Natural killer cell (primary cell): ENCODE results near the gene CEP76. TPM values are rescaled to one million over a fixed set of nuclear protein-coding genes. Genes with fewer than 3 reads are reported as not detected.

Experiments used
- ATAC-seq, 3 donors: fragments of 150-1000 bp in 2 of 3; fragments of 200-7000 bp in 1 of 3; cut with Tn5 transposase; 1 replicate in 1 of 3; 2 replicates in 2 of 3; pipeline ENCODE4 v1.10.0; 2021; ENCODE audit warnings: mild to moderate bottlenecking in 2 of 3, moderate library complexity in 2 of 3
- DNase-seq, 2 donors: peaks; one replicate each; pipeline versions ENCODE4 v3.0.0 to v3.0.0-alpha.2; 2013 to 2021; ENCODE audit warnings: mixed read lengths in 1 of 2
- H3K27ac ChIP-seq: one replicate; pipeline ENCODE4 v1.5.1; 2013; ENCODE audit warnings: mild to moderate bottlenecking, low read length
- H3K27me3 ChIP-seq: one replicate; pipeline ENCODE4 v1.6.1; 2013; ENCODE audit warnings: low read length; ENCODE audit not compliant: control insufficient read depth, insufficient read depth
- H3K36me3 ChIP-seq: one replicate; pipeline ENCODE4 v1.6.1; 2013; ENCODE audit warnings: low read length; ENCODE audit not compliant: control insufficient read depth, insufficient read depth
- H3K4me1 ChIP-seq: one replicate; pipeline ENCODE4 v1.6.1; 2013; ENCODE audit warnings: low read length; ENCODE audit not compliant: control insufficient read depth, insufficient read depth
- H3K4me3 ChIP-seq: one replicate; pipeline ENCODE4 v1.5.1; 2013; ENCODE audit warnings: low read length
- H3K9me3 ChIP-seq: one replicate; pipeline ENCODE4 v1.6.1; 2013; ENCODE audit warnings: low read length; ENCODE audit not compliant: control insufficient read depth, insufficient read depth
- H3K27ac Mint-ChIP-seq, 2 donors: one replicate each; pipeline ENCODE4 v1.8.0; 2022; ENCODE audit warnings: mild to moderate bottlenecking in 2 of 2, mixed read lengths in 2 of 2, moderate library complexity in 1 of 2
- H3K27me3 Mint-ChIP-seq, 2 donors: one replicate each; pipeline ENCODE4 v1.8.0; 2022; ENCODE audit warnings: low read depth in 2 of 2, mixed read lengths in 2 of 2
- H3K36me3 Mint-ChIP-seq: one replicate; pipeline ENCODE4 v1.8.0; 2022; ENCODE audit warnings: mixed read lengths
- H3K4me1 Mint-ChIP-seq, 2 donors: one replicate each; pipeline ENCODE4 v1.8.0; 2022; ENCODE audit warnings: mixed read lengths in 2 of 2
- H3K4me3 Mint-ChIP-seq: one replicate; pipeline ENCODE4 v1.8.0; 2022; ENCODE audit warnings: mild to moderate bottlenecking, moderate library complexity, mixed read lengths
- H3K9me3 Mint-ChIP-seq, 2 donors: one replicate each; pipeline ENCODE4 v1.8.0; 2022; ENCODE audit warnings: mixed read lengths in 2 of 2
- CTCF ChIP-seq: fragments of 200-600 bp; IDR thresholded peaks from one replicate; pipeline ENCODE4 v1.8.0; 2022; ENCODE audit warnings: antibody characterized with exemption
- WGBS: methylation state at CpG from one replicate; pipeline ENCODE4 v1.1.7; 2013; ENCODE audit warnings: missing lambda C conversion rate; ENCODE audit not compliant: insufficient coverage; 5-methylcytosine and 5-hydroxymethylcytosine counted together
- intact Hi-C: fragments of 100-400 bp; cut with micrococcal nuclease; formaldehyde crosslinking; loops from one replicate; pipeline ENCODE4 v1.14.2; 2022
- total RNA-seq, 4 donors: library from RNA; stranded (reverse); fragments of 120-200 nt in 1 of 4; gene quantifications; one replicate each; pipeline versions ENCODE4 v1.2.3 to v1.2.4, GENCODE V29; 2013 to 2022

The CEP76 gene
- total RNA-seq, 3 donors from 2014 or later (not counting 1 experiment from before 2014, with no cell fraction given) = 6.4 to 9.8 (median 8.8) TPM

DNA sequence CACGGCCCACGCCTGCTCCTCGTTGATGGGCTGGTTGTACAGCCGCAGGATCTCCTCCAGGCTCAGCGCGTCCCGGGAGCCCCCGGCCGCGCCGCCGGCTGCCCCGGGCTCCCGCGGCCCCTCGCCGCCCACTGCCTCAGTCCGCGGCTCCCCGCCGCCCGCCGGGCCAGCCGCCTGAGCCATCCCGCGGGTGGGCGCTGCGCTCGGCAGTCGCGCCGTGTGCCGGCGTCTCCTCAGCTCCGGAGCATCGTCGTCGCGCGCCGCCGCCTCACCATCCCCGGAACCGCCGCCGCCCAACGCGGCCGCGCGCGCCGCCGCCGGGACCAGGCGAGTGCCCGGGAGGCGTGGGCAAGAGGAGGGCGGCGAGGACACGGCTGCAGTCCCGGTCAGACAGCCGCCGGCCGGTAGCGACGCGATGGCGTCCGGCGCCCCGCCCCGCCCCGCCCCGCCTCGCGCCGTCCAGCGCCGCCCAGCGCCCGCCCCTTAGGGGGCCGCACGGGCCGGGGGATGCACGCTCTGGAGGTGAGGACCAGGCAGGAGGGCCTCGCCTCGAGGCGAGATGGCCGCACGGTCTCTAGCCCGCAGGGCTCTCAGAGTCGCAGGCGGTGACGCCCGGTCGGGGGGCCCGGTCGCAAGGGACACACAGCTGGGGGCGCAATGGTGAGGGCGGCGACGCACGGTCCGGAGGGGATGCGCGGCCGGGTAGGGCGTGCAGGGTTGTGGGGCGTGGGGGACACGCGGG is 44.7 kb downstream of the CEP76 start, which contains the start of gene SPIRE1:
Gene SPIRE1 (minus strand): TSS at position 424 of the 742 bp plus-strand sequence. CDS start 241 bp downstream, at position 183.
- ATAC-seq (peak; percentile 71 to 78 (median 75)), DNase-seq (peak; percentile 29 to 67)
- no peaks in the 10 kb centered on the region for H3K36me3 Mint-ChIP-seq
- peak within 1 kb of the TSS; percentile 31 for H3K27ac ChIP-seq
- H3K9me3 ChIP-seq = no peaks in the 10 kb centered on the region
- H3K4me1 ChIP-seq = peaks cover 7% of the 10 kb centered on the region
- no peaks in the 10 kb centered on the region for H3K36me3 ChIP-seq
- no peaks in the 10 kb centered on the region for H3K9me3 Mint-ChIP-seq
- WGBS = under 1% methylated on average over 112 of the region's 112 CpGs
- H3K27ac Mint-ChIP-seq = peak within 1 kb of the TSS; percentile 49 to 75
- intact Hi-C loops = no loop called here
- peaks cover 11 to 12% of the 10 kb centered on the region in 2 donors for H3K4me1 Mint-ChIP-seq
- no peak for TF ChIP-seq CTCF
- H3K4me3 Mint-ChIP-seq = peak within 1 kb of the TSS; percentile 93
- peaks cover 0 to 3% of the 10 kb centered on the region in 2 donors for H3K27me3 Mint-ChIP-seq
- H3K4me3 ChIP-seq = peak within 1 kb of the TSS; percentile 37
- H3K27me3 ChIP-seq = no peaks in the 10 kb centered on the region

GRCh38 chr18:12656938-12657683 is 45.4 kb downstream of the CEP76 start:
- intact Hi-C loops = no loop called here
- H3K9me3 ChIP-seq = no peaks in the 10 kb centered on the region
- H3K36me3 ChIP-seq = no peaks in the 10 kb centered on the region
- peaks cover 0 to 10% of the 10 kb centered on the region in 2 donors for H3K27me3 Mint-ChIP-seq
- no peak for TF ChIP-seq CTCF
- H3K4me3 Mint-ChIP-seq = peak overlapping the region; percentile 75
- peaks cover 7% of the 10 kb centered on the region for H3K4me1 ChIP-seq
- H3K27ac Mint-ChIP-seq = peak overlapping the region in 1 of 2 donors; percentile 22
- ATAC-seq = peak; percentile 52 to 63 (median 62)
- peak in 1 of 2 donors; percentile 54 for DNase-seq
- no peaks in the 10 kb centered on the region for H3K36me3 Mint-ChIP-seq
- H3K4me3 ChIP-seq = peak overlapping the region; percentile 15
- H3K9me3 Mint-ChIP-seq = no peaks in the 10 kb centered on the region
- under 1% methylated on average over 89 of the region's 89 CpGs for WGBS
- no peak overlapping the region for H3K27ac ChIP-seq
- H3K4me1 Mint-ChIP-seq = peaks cover 11 to 12% of the 10 kb centered on the region in 2 donors
- no peaks in the 10 kb centered on the region for H3K27me3 ChIP-seq

- ATAC-seq = no peak
- H3K27me3 ChIP-seq = no peaks in the 10 kb centered on the region
- H3K27ac ChIP-seq = no peak overlapping the region
- no peaks in the 10 kb centered on the region for H3K9me3 ChIP-seq
- peaks cover 7% of the 10 kb centered on the region for H3K4me1 ChIP-seq
- DNase-seq = no peak
- intact Hi-C loops = no loop called here
- Mint-ChIP-seq H3K36me3 (no peaks in the 10 kb centered on the region), H3K27me3 (peaks cover 2 to 15% of the 10 kb centered on the region in 2 donors), H3K4me1 (peaks cover 11 to 12% of the 10 kb centered on the region in 2 donors), H3K27ac (peak overlapping the region in 1 of 2 donors; percentile 22), H3K9me3 (no peaks in the 10 kb centered on the region), H3K4me3 (peak overlapping the region; percentile 75)
- H3K4me3 ChIP-seq = peak overlapping the region; percentile 15
- WGBS = 42% methylated on average over 3 of the region's 3 CpGs
- TF ChIP-seq CTCF = no peak
- no peaks in the 10 kb centered on the region for H3K36me3 ChIP-seq
Observed at GRCh38 chr18:12656605-12656937, 46.0 kb downstream of the CEP76 start.
